K562 (cell line): ENCODE measurements around the gene TMEM92. TPM values are rescaled to one million over a fixed set of nuclear protein-coding genes. Genes with fewer than 3 reads are reported as not detected.

Source experiments
- ATAC-seq: fragments of 200-7000 bp; cut with Tn5 transposase; 3 replicates; pipeline ENCODE4 v1.9.1; 2020; ENCODE audit warnings: moderate library complexity
- BruUV-seq: library from RNA; stranded (reverse); fragments of 400-500 nt; replicated peaks from 2 replicates; lab custom pipeline; 2021; lab: Mats Ljungman, UMichigan
- CTCF ChIA-PET: fragments of 300-600 bp; formaldehyde crosslinking; extraction: SDS; loops from one replicate; lab custom pipeline; 2021; ENCODE audit warnings: low intra/inter-chr PET ratio; lab: Yijun Ruan, JAX
- POLR2A ChIA-PET: fragments of 300-600, 350-650 bp; sonication (Branson Sonifier 250); formaldehyde crosslinking; extraction: SDS; loops from one replicate; lab custom pipeline; 2021; ENCODE audit warnings: antibody characterized with exemption, inconsistent platforms; lab: Yijun Ruan, JAX
- DNase-seq, 4 experiments: peaks; one replicate each; pipeline versions ENCODE4 v3.0.0 to v3.0.0-alpha.2; 2011 to 2018; ENCODE audit warnings: low spot score in 3 of 4, mixed read lengths in 3 of 4; ENCODE audit errors: extremely low read depth in 1 of 4
- FAIRE-seq: peaks from 2 replicates; lab custom pipeline; 2011; peaks lifted over from hg19 to GRCh38; lab: Jason Lieb, UNC
- H2AFZ ChIP-seq: 2 replicates; pipeline ENCODE4 v1.6.0; 2011; ENCODE audit warnings: low read depth, low read length, control low read depth, inconsistent platforms
- H3K27ac ChIP-seq: fragments of 200-600 bp; 3 replicates; pipeline ENCODE4 v1.8.0; 2011; ENCODE audit warnings: low read depth, mild to moderate bottlenecking, control low read depth, inconsistent platforms, low read length, moderate library complexity, mixed read lengths; ENCODE audit errors: extremely low read depth
- H3K27me3 ChIP-seq, 2 experiments: fragments of 300-600 bp in 1 of 2; 2 replicates in 1 of 2; 3 replicates in 1 of 2; pipeline versions ENCODE4 v1.6.0 to v1.8.0; 2011; ENCODE audit warnings: inconsistent platforms in 2 of 2, low read length in 2 of 2, mild to moderate bottlenecking in 1 of 2, mixed read lengths in 1 of 2, moderate library complexity in 1 of 2; ENCODE audit not compliant: control insufficient read depth in 2 of 2, insufficient read depth in 2 of 2
- H3K36me3 ChIP-seq: fragments of 300-600 bp; 3 replicates; pipeline ENCODE4 v1.8.0; 2011; ENCODE audit warnings: mild to moderate bottlenecking, low read length, inconsistent platforms; ENCODE audit not compliant: control insufficient read depth, insufficient read depth
- H3K4me1 ChIP-seq, 2 experiments: fragments of 200-600 bp in 1 of 2; replicated peaks in 1 of 2; 2 replicates in 1 of 2; 3 replicates in 1 of 2; pipeline versions ENCODE4 v1.5.1 to v1.8.0; 2011; ENCODE audit warnings: inconsistent platforms in 2 of 2, low read length in 2 of 2, mild to moderate bottlenecking in 1 of 2, mixed read lengths in 1 of 2, moderate library complexity in 1 of 2; ENCODE audit not compliant: control insufficient read depth in 2 of 2, insufficient read depth in 2 of 2
- H3K4me2 ChIP-seq: 2 replicates; pipeline ENCODE4 v1.6.1; 2011; ENCODE audit warnings: low read length, control low read depth, inconsistent platforms, mixed read lengths; ENCODE audit not compliant: insufficient read depth
- H3K4me3 ChIP-seq: fragments of 200-600 bp; sonication (generic), shearing (Covaris generic); 2 replicates; pipeline ENCODE4 v1.5.1; 2016; ENCODE audit warnings: control low read depth, inconsistent platforms
- H3K79me2 ChIP-seq: fragments of 200-600 bp; 3 replicates; pipeline ENCODE4 v1.8.0; 2011; ENCODE audit warnings: low read length, inconsistent platforms; ENCODE audit not compliant: control insufficient read depth, insufficient read depth
- H3K9ac ChIP-seq, 2 experiments: 2 replicates each; pipeline versions ENCODE4 v1.6.0 to v1.6.1; 2011; ENCODE audit warnings: low read depth in 2 of 2, low read length in 2 of 2, control low read depth in 1 of 2, inconsistent platforms in 1 of 2, mild to moderate bottlenecking in 1 of 2, mixed read lengths in 1 of 2; ENCODE audit not compliant: insufficient read depth in 1 of 2
- H3K9me1 ChIP-seq: one replicate; pipeline ENCODE4 v1.6.0; 2011; ENCODE audit warnings: inconsistent platforms, mild to moderate bottlenecking, low read length, moderate library complexity; ENCODE audit not compliant: control insufficient read depth, insufficient read depth
- H3K9me3 ChIP-seq: replicated peaks from 2 replicates; pipeline ENCODE4 v1.5.1; 2011; ENCODE audit warnings: low read depth, low read length, inconsistent platforms; ENCODE audit not compliant: control insufficient read depth, insufficient read depth
- H4K20me1 ChIP-seq: replicated peaks from 2 replicates; pipeline ENCODE4 v1.6.1; 2011; ENCODE audit warnings: low read length, inconsistent platforms, mixed read lengths; ENCODE audit not compliant: control insufficient read depth, insufficient read depth
- BCL6 ChIP-seq: fragments of 250-450 bp; sonication (Bioruptor Pico); IDR thresholded peaks from 2 replicates; pipeline ENCODE4 v1.4.0; 2020
- CSDE1 ChIP-seq, 2 experiments: fragments of 450-650 bp; IDR thresholded peaks; 2 replicates each; pipeline ENCODE4 v1.6.1; 2016; ENCODE audit warnings: mild to moderate bottlenecking in 1 of 2
- HNRNPK ChIP-seq: fragments of 200-400 bp; formaldehyde crosslinking; IDR thresholded peaks from one replicate; pipeline ENCODE4 v1.6.1; 2018; ENCODE audit warnings: mild to moderate bottlenecking, low read depth, low read length; ENCODE audit not compliant: poor library complexity, severe bottlenecking
- KAT2B ChIP-seq: IDR thresholded peaks from one replicate; pipeline ENCODE4 v1.6.1; 2012; ENCODE audit warnings: low read depth, mild to moderate bottlenecking, control low read depth, inconsistent platforms, low read length, moderate library complexity
- POLR2H ChIP-seq: IDR thresholded peaks from 2 replicates; pipeline ENCODE4 v1.6.1; 2016; ENCODE audit warnings: missing genetic modification characterization, low read depth, mild to moderate bottlenecking, control low read depth, missing compliant biosample characterization, moderate library complexity
- RNF2 ChIP-seq: sonication (generic); IDR thresholded peaks from 2 replicates; pipeline ENCODE4 v1.6.1; 2016
- RREB1 ChIP-seq: fragments of 250-450 bp; sonication (Bioruptor Pico); IDR thresholded peaks from 2 replicates; pipeline ENCODE4 v1.4.0; 2020
- SIRT6 ChIP-seq: IDR thresholded peaks from one replicate; pipeline ENCODE4 v1.6.1; 2012; ENCODE audit warnings: low read depth, mild to moderate bottlenecking, control low read depth, inconsistent platforms, low read length, moderate library complexity
- SREBF1 ChIP-seq: fragments of 150-350 bp; IDR thresholded peaks from 2 replicates; pipeline ENCODE4 v1.6.1; 2014; ENCODE audit warnings: antibody characterized with exemption, low read depth, low read length, borderline replicate concordance
- ZNF277 ChIP-seq: fragments of 250-450 bp; sonication (Bioruptor Pico); IDR thresholded peaks from 2 replicates; pipeline ENCODE4 v1.8.0; 2022; ENCODE audit warnings: inconsistent platforms, mild to moderate bottlenecking, moderate library complexity, borderline replicate concordance
- WGBS: fragments of 100-300 bp; shearing (Covaris generic); methylation state at CpG from one replicate; pipeline ENCODE4 v1.1.6; 2016; ENCODE audit warnings: low coverage, mixed read lengths; ENCODE audit not compliant: insufficient coverage; ENCODE audit errors: missing lambda C conversion rate; 5-methylcytosine and 5-hydroxymethylcytosine counted together
- in situ Hi-C: fragments of 300-500 bp; cut with MboI; formaldehyde crosslinking; loops from 4 replicates; pipeline ENCODE4 v1.15.0; 2018; ENCODE audit warnings: inconsistent platforms, mixed read lengths
- intact Hi-C: fragments of 100-400 bp; cut with micrococcal nuclease; formaldehyde crosslinking; loops from 2 replicates; pipeline ENCODE4 v1.14.2; 2022
- polyA plus RNA-seq, 8 experiments: library from polyadenylated mRNA; depleted of rRNA in 4 of 8; stranded (reverse) in 5 of 8; unstranded in 3 of 8; fragments of >200 nt; fragmentation: Nextera tagmentation in 2 of 8; fragmentation: Illumina TruSeq in 1 of 8; extraction: Ambion mirVana in 2 of 8; extraction: Trizol in 1 of 8; gene quantifications; 2 replicates each; pipeline versions ENCODE4 v1.2.1 to v1.2.3, GENCODE V29; 2011 to 2014; ENCODE audit warnings: inconsistent platforms in 1 of 8, missing spikeins in 1 of 8
- total RNA-seq, 7 experiments: library from RNA; depleted of rRNA in 6 of 7; stranded (reverse); fragments of >200 nt in 6 of 7; fragmentation: Illumina TruSeq in 2 of 7; extraction: Trizol in 2 of 7; gene quantifications; 2 replicates each; pipeline versions ENCODE4 v1.2.1 to v1.2.3, GENCODE V29; 2011 to 2021; ENCODE audit warnings: low replicate concordance in 1 of 7

The TMEM92 gene
- total and polyA plus RNA-seq, 9 of the 15 experiments (the other 6 are each of a cell fraction or from before 2014, with no cell fraction given) = 0.14 to 2.1 (median 0.40) TPM

DNA sequence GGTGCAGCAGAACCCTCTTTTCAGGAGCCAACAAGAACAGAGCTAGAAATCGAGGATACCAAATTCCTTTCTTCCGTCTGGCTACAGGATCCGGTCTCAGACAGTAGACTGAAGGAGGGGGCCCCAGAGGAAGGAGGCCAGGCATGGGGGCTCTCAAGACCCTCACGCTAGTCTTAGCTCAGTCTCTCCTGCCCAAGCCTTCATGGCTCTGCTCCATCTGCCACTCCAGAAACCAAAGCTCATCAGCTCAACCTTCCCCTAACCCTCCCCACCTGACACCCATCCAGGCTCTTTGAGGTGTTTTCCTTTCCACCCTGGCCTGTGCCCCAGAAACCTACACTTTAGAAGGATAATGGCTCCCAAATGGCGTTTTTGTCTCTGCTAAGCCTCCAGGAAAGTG, 6.2 kb upstream of the TMEM92 start:
- ChIA-PET POLR2A (interaction anchor here (0.9 to 1.0 kb wide), 2 partner anchors 8 to 23 kb away, joined by 3 read pairs; no protein-coding TSS in a partner anchor), CTCF (interaction anchor here (6.8 kb wide), 1 partner anchor 67 kb away, joined by 147 read pairs; the partner anchor contains the start of gene COL1A1)
- no peak for FAIRE-seq
- H3K27ac ChIP-seq = no peak overlapping the region
- H3K4me2 ChIP-seq = no peak overlapping the region
- H3K9ac ChIP-seq = no peak overlapping the region
- H3K27me3 ChIP-seq = peaks cover 0 to 28% of the 10 kb centered on the region in 2 experiments; a peak in 4 of 5 replicates
- ATAC-seq = no peak
- H3K9me1 ChIP-seq = no peaks in the 10 kb centered on the region
- peak in 1 of 4 experiments; percentile 3 for DNase-seq
- no peak overlapping the region for H2AFZ ChIP-seq
- no TSS peak for BruUV-seq
- no peaks in the 10 kb centered on the region for H4K20me1 ChIP-seq
- H3K79me2 ChIP-seq = no peaks in the 10 kb centered on the region
- no peaks in the 10 kb centered on the region for H3K36me3 ChIP-seq
- TF ChIP-seq HNRNPK (no peak), SIRT6 (no peak), SREBF1 (no peak), CSDE1 (IDR thresholded peaks at IDR 0.05) (no peak), KAT2B (no peak), RNF2 (no peak), ZNF277 (no peak), RREB1 (CRISPR knock-in tag) (no peak), BCL6 (CRISPR knock-in tag) (no peak), POLR2H (tag) (no peak)
- 2% methylated on average over 4 of the region's 5 CpGs for WGBS
- intact Hi-C loops = no loop called here
- H3K9me3 ChIP-seq = no peaks in the 10 kb centered on the region
- peaks cover 6 to 29% of the 10 kb centered on the region in 2 experiments for H3K4me1 ChIP-seq
- H3K4me3 ChIP-seq = no peak overlapping the region
- in situ Hi-C loops = no loop called here
